Activated effector memory CD4-positive, alpha-beta T cell treated with anti-CD3 and anti-CD28 coated beads, Interleukin-2, amount 50 U/mL, for 16 hours (primary cell): ENCODE data around the gene PAK1IP1.
"Not testable (repeated sequence)": the region's sequence is repeated elsewhere in the genome, so short reads cannot be mapped to it uniquely, and the experiment has no call there.

Experiments used
- DNase-seq: peaks from one replicate; pipeline ENCODE4 v3.0.0-alpha.2; 2020

The PAK1IP1 gene

GRCh38 chr6:10746915-10747250 lies 52.1 kb downstream of the PAK1IP1 start:
- no peak for DNase-seq

GRCh38 chr6:10747251-10747972 lies 52.6 kb downstream of the PAK1IP1 start, which contains the start of gene TMEM14B:
TMEM14B (plus strand) TSS chr6:10747805; CDS start chr6:10749246, 1,441 bp downstream.
- DNase-seq = peak; percentile 100

- DNase-seq = no peak
Observed at GRCh38 chr6:10749734-10750133, 55.0 kb downstream of the PAK1IP1 start.

- DNase-seq = not testable (repeated sequence)
Observed at GRCh38 chr6:10750568-10750967, 55.8 kb downstream of the PAK1IP1 start.

GRCh38 chr6:10751757-10752156 lies 57.0 kb downstream of the PAK1IP1 start:
- not testable (repeated sequence) for DNase-seq

GRCh38 chr6:10756085-10756484 lies 61.3 kb downstream of the PAK1IP1 start:
- no peak for DNase-seq
